ENCODE measurements around the gene PHF23. TPM values are rescaled to one million over a fixed set of nuclear protein-coding genes. Genes with fewer than 3 reads are reported as not detected.
A peak's percentile ranks its signal among the peaks of the same experiment; 100 is the strongest.

The PHF23 gene
- total RNA-seq (ENCODE audit: low replicate concordance): 42.8 and 61.1 TPM in 2 replicates
- long read RNA-seq, partial matches to known transcripts: 1 of 2 reads
- long read RNA-seq, other reads (novel, unspliced or antisense): 0 of 2 reads

- DNase-seq (ENCODE audit: extremely low spot score, unreplicated experiment): peak; percentile 98
- TF ChIP-seq CTCF (conservative IDR thresholded peaks at IDR 0.05): no peak
- H3K4me3 Mint-ChIP-seq: peak within 1 kb of the TSS; percentile 98
- peaks cover 28% of the 10 kb centered on the region for H3K36me3 Mint-ChIP-seq
- peaks cover 35% of the 10 kb centered on the region for H3K4me1 Mint-ChIP-seq (ENCODE audit: unreplicated experiment)
- H3K27ac Mint-ChIP-seq: peak within 1 kb of the TSS; percentile 97
- H3K27me3 Mint-ChIP-seq: peaks cover 4% of the 10 kb centered on the region
- H3K9me3 Mint-ChIP-seq: no peaks in the 10 kb centered on the region
These were observed at the start of gene PHF23 for GRCh38 chr17:7239091-7240027. Gene PHF23, minus strand, starts transcription at chr17:7239457. Its CDS starts 178 bp downstream, at chr17:7239279.

- H3K27ac Mint-ChIP-seq: no peak overlapping the region
- no peak for TF ChIP-seq CTCF (conservative IDR thresholded peaks at IDR 0.05)
- no peak for DNase-seq (ENCODE audit: extremely low spot score, unreplicated experiment)
- H3K4me1 Mint-ChIP-seq (ENCODE audit: unreplicated experiment): peaks cover 6% of the 10 kb centered on the region
- no peaks in the 10 kb centered on the region for H3K9me3 Mint-ChIP-seq
- H3K36me3 Mint-ChIP-seq: no peaks in the 10 kb centered on the region
- H3K4me3 Mint-ChIP-seq: no peak overlapping the region
- peaks cover 17% of the 10 kb centered on the region for H3K27me3 Mint-ChIP-seq
These were observed 46.4 kb upstream of the PHF23 start for GRCh38 chr17:7285679-7286078.

GRCh38 chr17:7284911-7285310 lies 45.7 kb upstream of the PHF23 start:
- Mint-ChIP-seq H3K4me1 (ENCODE audit: unreplicated experiment) (peaks cover 14% of the 10 kb centered on the region), H3K36me3 (no peaks in the 10 kb centered on the region), H3K4me3 (no peak overlapping the region), H3K27me3 (peaks cover 14% of the 10 kb centered on the region), H3K9me3 (no peaks in the 10 kb centered on the region), H3K27ac (no peak overlapping the region)
- no peak for TF ChIP-seq CTCF (conservative IDR thresholded peaks at IDR 0.05)
- no peak for DNase-seq (ENCODE audit: extremely low spot score, unreplicated experiment)

GRCh38 chr17:7283471-7284216 lies 44.4 kb upstream of the PHF23 start:
- no peak for TF ChIP-seq CTCF (conservative IDR thresholded peaks at IDR 0.05)
- peaks cover 14% of the 10 kb centered on the region for H3K27me3 Mint-ChIP-seq
- H3K9me3 Mint-ChIP-seq: no peaks in the 10 kb centered on the region
- peaks cover 15% of the 10 kb centered on the region for H3K4me1 Mint-ChIP-seq (ENCODE audit: unreplicated experiment)
- peak overlapping the region; percentile 88 for H3K4me3 Mint-ChIP-seq
- H3K27ac Mint-ChIP-seq: no peak overlapping the region
- no peaks in the 10 kb centered on the region for H3K36me3 Mint-ChIP-seq
- DNase-seq (ENCODE audit: extremely low spot score, unreplicated experiment): no peak

- Mint-ChIP-seq H3K27ac (no peak overlapping the region), H3K27me3 (peaks cover 8% of the 10 kb centered on the region), H3K9me3 (no peaks in the 10 kb centered on the region), H3K36me3 (no peaks in the 10 kb centered on the region), H3K4me3 (peak overlapping the region; percentile 88), H3K4me1 (ENCODE audit: unreplicated experiment) (peaks cover 15% of the 10 kb centered on the region)
- DNase-seq (ENCODE audit: extremely low spot score, unreplicated experiment): no peak
- no peak for TF ChIP-seq CTCF (conservative IDR thresholded peaks at IDR 0.05)
These were observed 43.6 kb upstream of the PHF23 start for GRCh38 chr17:7282752-7283321.

All from type B pancreatic cell (in vitro differentiated cells).